ENCODE data around the gene TTF2. TPM values are rescaled to one million over a fixed set of nuclear protein-coding genes. Genes with fewer than 3 reads are reported as not detected.

TTF2 gene
- total and polyA plus RNA-seq, 2 experiments from 2014 or later, result 13.5 to 28.3 TPM

DNA sequence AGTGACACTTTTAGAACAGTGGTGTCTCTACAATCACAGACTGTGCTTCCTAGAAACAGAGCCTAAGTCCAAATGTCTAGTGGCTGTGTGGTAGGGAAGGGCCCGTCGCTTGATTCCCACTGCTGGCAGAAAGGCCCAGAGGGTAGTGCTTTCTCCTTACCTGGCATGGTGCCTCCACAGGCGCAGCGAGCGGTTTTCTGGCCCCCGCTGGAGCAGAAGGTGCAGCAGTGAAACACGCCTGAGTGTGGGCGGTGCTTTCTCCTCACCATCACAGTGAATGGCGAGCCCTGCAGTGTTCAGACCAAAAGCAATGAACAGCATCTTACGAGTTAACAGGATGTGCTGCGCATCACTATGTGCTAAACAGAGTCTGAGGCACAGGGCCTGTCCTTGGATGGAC lies 53.1 kb downstream of the TTF2 start:
- Histone ChIP-seq H3K4me3 (no peak overlapping the region), H3K4me1 (ENCODE audit: low read depth) (peaks cover 13% of the 10 kb centered on the region), H3K27me3 (no peaks in the 10 kb centered on the region), H3K9me3 (ENCODE audit: low read depth) (no peaks in the 10 kb centered on the region), H3K27ac (no peak overlapping the region), H3K36me3 (no peaks in the 10 kb centered on the region)
- DNase-seq (ENCODE audit: low read depth in 1 of 2, low spot score in 1 of 2), result no peak
- TF ChIP-seq, protein P1, sequence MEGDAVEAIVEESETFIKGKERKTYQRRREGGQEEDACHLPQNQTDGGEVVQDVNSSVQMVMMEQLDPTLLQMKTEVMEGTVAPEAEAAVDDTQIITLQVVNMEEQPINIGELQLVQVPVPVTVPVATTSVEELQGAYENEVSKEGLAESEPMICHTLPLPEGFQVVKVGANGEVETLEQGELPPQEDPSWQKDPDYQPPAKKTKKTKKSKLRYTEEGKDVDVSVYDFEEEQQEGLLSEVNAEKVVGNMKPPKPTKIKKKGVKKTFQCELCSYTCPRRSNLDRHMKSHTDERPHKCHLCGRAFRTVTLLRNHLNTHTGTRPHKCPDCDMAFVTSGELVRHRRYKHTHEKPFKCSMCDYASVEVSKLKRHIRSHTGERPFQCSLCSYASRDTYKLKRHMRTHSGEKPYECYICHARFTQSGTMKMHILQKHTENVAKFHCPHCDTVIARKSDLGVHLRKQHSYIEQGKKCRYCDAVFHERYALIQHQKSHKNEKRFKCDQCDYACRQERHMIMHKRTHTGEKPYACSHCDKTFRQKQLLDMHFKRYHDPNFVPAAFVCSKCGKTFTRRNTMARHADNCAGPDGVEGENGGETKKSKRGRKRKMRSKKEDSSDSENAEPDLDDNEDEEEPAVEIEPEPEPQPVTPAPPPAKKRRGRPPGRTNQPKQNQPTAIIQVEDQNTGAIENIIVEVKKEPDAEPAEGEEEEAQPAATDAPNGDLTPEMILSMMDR (IDR thresholded peaks at IDR 0.05; ENCODE audit: low read depth, low read length), result no peak

- DNase-seq (ENCODE audit: low read depth in 1 of 2, low spot score in 1 of 2), result no peak
- TF ChIP-seq, protein P1 (IDR thresholded peaks at IDR 0.05; ENCODE audit: low read depth, low read length), result no peak
- Histone ChIP-seq H3K27ac (no peak overlapping the region), H3K4me3 (no peak overlapping the region), H3K9me3 (ENCODE audit: low read depth) (no peaks in the 10 kb centered on the region), H3K4me1 (ENCODE audit: low read depth) (peaks cover 13% of the 10 kb centered on the region), H3K27me3 (no peaks in the 10 kb centered on the region), H3K36me3 (no peaks in the 10 kb centered on the region)
Observed at GRCh38 chr1:117114877-117115276, 54.8 kb downstream of the TTF2 start.

- DNase-seq (ENCODE audit: low read depth in 1 of 2, low spot score in 1 of 2), result no peak
- peaks cover 18% of the 10 kb centered on the region for H3K4me1 ChIP-seq (ENCODE audit: low read depth)
- H3K27ac ChIP-seq, result no peak overlapping the region
- TF ChIP-seq, protein P1 (IDR thresholded peaks at IDR 0.05; ENCODE audit: low read depth, low read length), result no peak
- no peaks in the 10 kb centered on the region for H3K9me3 ChIP-seq (ENCODE audit: low read depth)
- H3K27me3 ChIP-seq, result no peaks in the 10 kb centered on the region
- no peaks in the 10 kb centered on the region for H3K36me3 ChIP-seq
- no peak overlapping the region for H3K4me3 ChIP-seq
Observed at GRCh38 chr1:117116090-117116783, 56.1 kb downstream of the TTF2 start.

- Histone ChIP-seq H3K27ac (no peak overlapping the region), H3K27me3 (no peaks in the 10 kb centered on the region), H3K4me1 (ENCODE audit: low read depth) (peaks cover 17% of the 10 kb centered on the region), H3K36me3 (no peaks in the 10 kb centered on the region), H3K4me3 (no peak overlapping the region), H3K9me3 (ENCODE audit: low read depth) (no peaks in the 10 kb centered on the region)
- TF ChIP-seq, protein P1 (IDR thresholded peaks at IDR 0.05; ENCODE audit: low read depth, low read length), result no peak
- no peak for DNase-seq (ENCODE audit: low read depth in 1 of 2, low spot score in 1 of 2)
Observed at GRCh38 chr1:117116784-117117130, 56.6 kb downstream of the TTF2 start.

GRCh38 chr1:117117697-117118096 lies 57.6 kb downstream of the TTF2 start:
- no peaks in the 10 kb centered on the region for H3K9me3 ChIP-seq (ENCODE audit: low read depth)
- TF ChIP-seq, protein P1 (IDR thresholded peaks at IDR 0.05; ENCODE audit: low read depth, low read length), result no peak
- H3K4me3 ChIP-seq, result no peak overlapping the region
- H3K27ac ChIP-seq, result no peak overlapping the region
- H3K4me1 ChIP-seq (ENCODE audit: low read depth), result peaks cover 13% of the 10 kb centered on the region
- DNase-seq (ENCODE audit: low read depth in 1 of 2, low spot score in 1 of 2), result no peak
- H3K27me3 ChIP-seq, result no peaks in the 10 kb centered on the region
- no peaks in the 10 kb centered on the region for H3K36me3 ChIP-seq
